Uterus (tissue), 4 donors: ENCODE measurements around the gene PABPC1L. TPM values are rescaled to one million over a fixed set of nuclear protein-coding genes. Genes with fewer than 3 reads are reported as not detected.

ENCODE experiments used
- DNase-seq, 2 donors: peaks; one replicate each; pipeline ENCODE4 v3.0.0-alpha.2; 2019 to 2020
- H3K27ac ChIP-seq, 2 donors: fragments of 200-600 bp; sonication (generic); 1 replicate in 1 of 2; 2 replicates in 1 of 2; pipeline ENCODE4 v1.5.1; 2016 to 2018
- H3K27me3 ChIP-seq, 2 donors: fragments of 200-600 bp; sonication (generic); one replicate each; pipeline ENCODE4 v1.5.1; 2018 to 2019; ENCODE audit warnings: control low read depth in 1 of 2
- H3K36me3 ChIP-seq, 2 donors: fragments of 200-600 bp; sonication (generic); one replicate each; pipeline ENCODE4 v1.5.1; 2019; ENCODE audit warnings: control low read depth in 1 of 2
- H3K4me1 ChIP-seq, 2 donors: fragments of 200-600 bp; sonication (generic); one replicate each; pipeline ENCODE4 v1.5.1; 2018 to 2019; ENCODE audit warnings: control low read depth in 1 of 2
- H3K4me3 ChIP-seq, 2 donors: fragments of 200-600 bp; sonication (generic); 1 replicate in 1 of 2; 2 replicates in 1 of 2; pipeline ENCODE4 v1.5.1; 2018 to 2019; ENCODE audit warnings: mild to moderate bottlenecking in 1 of 2
- H3K9me3 ChIP-seq, 2 donors: fragments of 200-600 bp; sonication (generic); one replicate each; pipeline ENCODE4 v1.5.1; 2019; ENCODE audit warnings: control low read depth in 1 of 2
- POLR2A ChIP-seq, 2 donors: fragments of 450-650 bp; IDR thresholded peaks; one replicate each; pipeline ENCODE4 v1.6.1; 2016; ENCODE audit warnings: antibody characterized with exemption in 2 of 2, mild to moderate bottlenecking in 1 of 2, moderate library complexity in 1 of 2
- intact Hi-C: fragments of 100-400 bp; cut with DNase I; formaldehyde crosslinking; loops from one replicate; pipeline ENCODE4 v1.15.1; 2023; ENCODE audit warnings: low total_unique reads
- total RNA-seq, 4 donors: library from RNA; depleted of rRNA in 3 of 4; stranded (reverse); fragments of >200 nt in 3 of 4; gene quantifications; one replicate each; pipeline versions ENCODE4 v1.1.0 to v1.2.4, GENCODE V29; 2014 to 2023
- TF ChIP-seq, protein P1 (sequence below), 4 experiments: fragments of 200-600 bp in 2 of 4; fragments of 450-650 bp in 2 of 4; sonication (generic) in 2 of 4; IDR thresholded peaks; one replicate each; pipeline ENCODE4 v1.5.1; 2016 to 2019; ENCODE audit warnings: antibody characterized with exemption in 4 of 4, mild to moderate bottlenecking in 2 of 4, moderate library complexity in 1 of 4
- donor health status: DM: yes; HTN: yes; CAD: no.

PABPC1L gene
- total RNA-seq, 4 donors from 2014 or later: 0.59 to 17.3 (median 12.9) TPM; not detected in 1

DNA sequence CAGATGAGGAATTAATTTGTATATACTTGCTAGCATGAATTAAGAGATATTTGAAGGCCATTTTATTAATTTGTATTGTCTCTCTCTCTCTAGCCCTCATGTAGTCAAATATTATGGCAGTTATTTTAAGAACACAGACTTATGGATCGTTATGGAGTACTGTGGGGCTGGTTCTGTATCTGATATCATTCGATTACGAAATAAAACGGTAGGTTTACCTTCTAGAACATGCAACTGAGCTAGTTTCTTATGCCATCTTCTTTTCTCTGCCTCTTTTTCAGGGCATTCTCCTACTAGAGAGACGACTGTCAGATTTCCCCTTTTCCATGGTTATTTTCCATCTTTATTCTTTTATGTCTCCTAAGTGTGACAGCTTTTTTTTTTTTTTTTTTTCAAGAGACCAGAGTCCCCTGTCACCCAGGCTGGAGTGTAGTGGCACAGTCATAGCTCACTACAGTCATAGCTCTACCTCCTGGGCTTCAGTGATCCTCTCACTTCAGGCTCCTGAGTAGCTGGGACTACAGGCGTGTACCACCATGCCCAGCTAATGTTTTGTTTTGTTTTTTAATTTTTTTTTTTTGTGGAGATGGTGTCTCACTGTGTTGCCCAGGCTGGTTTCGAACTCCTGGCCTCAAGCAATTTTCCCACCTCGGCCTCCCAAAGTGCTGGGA is 72.0 kb downstream of the PABPC1L start:
- Histone ChIP-seq H3K27ac (no peak overlapping the region), H3K4me3 (no peak overlapping the region), H3K9me3 (no peaks in the 10 kb centered on the region), H3K4me1 (no peaks in the 10 kb centered on the region), H3K27me3 (no peaks in the 10 kb centered on the region), H3K36me3 (peaks cover 0 to 1% of the 10 kb centered on the region in 2 donors)
- DNase-seq: no peak
- TF ChIP-seq POLR2A (IDR thresholded peaks at IDR 0.05): no peak
- intact Hi-C loops: no loop called here

DNA sequence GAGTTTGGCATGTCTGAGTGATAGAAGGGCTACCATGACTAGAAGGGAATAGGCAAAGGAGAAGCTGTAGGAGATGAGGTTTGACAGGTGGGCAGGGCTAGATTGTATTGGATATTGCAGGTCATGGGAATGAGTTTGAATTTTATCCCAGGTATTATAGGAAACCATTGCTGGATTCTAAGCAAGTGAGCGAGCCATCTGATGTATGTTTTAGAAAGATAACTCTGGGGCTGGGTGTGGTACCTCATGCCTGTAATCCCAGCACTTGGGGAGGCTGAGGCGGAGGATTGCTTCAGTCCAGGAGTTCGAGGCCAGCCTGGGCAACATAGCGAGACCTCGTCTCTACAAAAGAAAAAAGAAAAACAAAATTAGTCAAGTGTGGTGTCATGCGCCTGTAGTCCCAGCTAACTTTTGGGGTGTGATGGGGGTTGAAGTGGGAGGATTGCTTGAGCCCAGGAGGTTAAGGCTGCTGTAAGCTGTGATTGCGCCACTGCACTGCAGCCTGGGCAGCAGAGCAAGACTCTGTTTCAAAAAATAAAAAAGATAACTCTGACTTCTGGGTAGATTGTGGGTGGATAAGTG is 73.3 kb downstream of the PABPC1L start:
- DNase-seq: no peak
- Histone ChIP-seq H3K4me3 (no peak overlapping the region), H3K4me1 (no peaks in the 10 kb centered on the region), H3K27ac (no peak overlapping the region), H3K36me3 (peaks cover 0 to 2% of the 10 kb centered on the region in 2 donors), H3K27me3 (no peaks in the 10 kb centered on the region), H3K9me3 (no peaks in the 10 kb centered on the region)
- intact Hi-C loops: no loop called here
- TF ChIP-seq, protein P1, sequence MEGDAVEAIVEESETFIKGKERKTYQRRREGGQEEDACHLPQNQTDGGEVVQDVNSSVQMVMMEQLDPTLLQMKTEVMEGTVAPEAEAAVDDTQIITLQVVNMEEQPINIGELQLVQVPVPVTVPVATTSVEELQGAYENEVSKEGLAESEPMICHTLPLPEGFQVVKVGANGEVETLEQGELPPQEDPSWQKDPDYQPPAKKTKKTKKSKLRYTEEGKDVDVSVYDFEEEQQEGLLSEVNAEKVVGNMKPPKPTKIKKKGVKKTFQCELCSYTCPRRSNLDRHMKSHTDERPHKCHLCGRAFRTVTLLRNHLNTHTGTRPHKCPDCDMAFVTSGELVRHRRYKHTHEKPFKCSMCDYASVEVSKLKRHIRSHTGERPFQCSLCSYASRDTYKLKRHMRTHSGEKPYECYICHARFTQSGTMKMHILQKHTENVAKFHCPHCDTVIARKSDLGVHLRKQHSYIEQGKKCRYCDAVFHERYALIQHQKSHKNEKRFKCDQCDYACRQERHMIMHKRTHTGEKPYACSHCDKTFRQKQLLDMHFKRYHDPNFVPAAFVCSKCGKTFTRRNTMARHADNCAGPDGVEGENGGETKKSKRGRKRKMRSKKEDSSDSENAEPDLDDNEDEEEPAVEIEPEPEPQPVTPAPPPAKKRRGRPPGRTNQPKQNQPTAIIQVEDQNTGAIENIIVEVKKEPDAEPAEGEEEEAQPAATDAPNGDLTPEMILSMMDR (IDR thresholded peaks at IDR 0.05): no peak
- TF ChIP-seq POLR2A (IDR thresholded peaks at IDR 0.05): no peak

DNA sequence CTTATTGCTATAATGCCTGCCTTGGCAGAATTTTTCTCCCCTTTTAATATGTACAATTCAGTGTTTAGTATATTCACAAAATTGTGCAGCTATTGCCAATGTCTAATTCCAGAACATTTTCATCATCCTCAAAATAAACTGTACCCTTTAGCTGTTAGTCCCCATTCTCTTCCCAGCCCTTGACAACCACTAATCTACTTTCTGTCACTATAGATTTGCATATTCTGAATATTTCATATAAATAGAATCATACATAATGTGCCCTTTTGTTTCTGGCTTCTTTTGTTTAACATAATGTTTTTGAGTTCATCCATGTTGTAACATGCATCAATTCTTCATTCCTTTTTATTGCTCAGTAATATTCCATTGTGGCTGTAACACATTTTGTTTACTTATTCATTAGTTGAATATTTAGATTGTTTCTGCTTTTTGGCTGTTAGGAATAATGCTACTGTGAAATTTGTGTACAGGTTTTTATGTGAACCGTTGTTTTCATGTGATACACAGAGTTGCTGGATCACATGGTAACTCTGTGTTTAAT is 78.8 kb downstream of the PABPC1L start:
- Histone ChIP-seq H3K36me3 (peaks cover 0 to 2% of the 10 kb centered on the region in 2 donors), H3K27me3 (no peaks in the 10 kb centered on the region), H3K4me3 (no peak overlapping the region), H3K9me3 (no peaks in the 10 kb centered on the region), H3K27ac (no peak overlapping the region), H3K4me1 (no peaks in the 10 kb centered on the region)
- DNase-seq: no peak
- intact Hi-C loops: no loop called here
- TF ChIP-seq, protein P1 (IDR thresholded peaks at IDR 0.05): no peak
- TF ChIP-seq POLR2A (IDR thresholded peaks at IDR 0.05): no peak

Other genes with a start within 250 kb of the PABPC1L start
- gene CCN5, start 194.7 kb upstream of the PABPC1L start, total RNA-seq: 10 to 100 TPM in 3 of 4 donors, not detected in 1; 19.4 to 47.9 (median 29.7) TPM
- 1 to 10 TPM in 3 of 4 donors, under 1 TPM in 1; 0.26 to 4.4 (median 2.0) TPM for gene KCNK15, start 164.2 kb upstream of the PABPC1L start, total RNA-seq
- 1 to 10 TPM in 1 of 4 donors, under 1 TPM in 3; 0.26 to 5.3 (median 0.61) TPM for gene RIMS4, start 99.5 kb upstream of the PABPC1L start, total RNA-seq
- gene YWHAB, start 24.4 kb upstream of the PABPC1L start, total RNA-seq: 100 to 1,000 TPM in 2 of 4 donors, 10 to 100 TPM in 2; 54.3 to 131 (median 108) TPM
- 10 to 100 TPM; 11.1 to 15.6 (median 12.5) TPM for gene TOMM34, start 50.3 kb downstream of the PABPC1L start, total RNA-seq
- 10 to 100 TPM in 3 of 4 donors, 1 to 10 TPM in 1; 9.0 to 43.6 (median 29.6) TPM for gene STK4, start 56.5 kb downstream of the PABPC1L start, total RNA-seq
- gene KCNS1, start 191.1 kb downstream of the PABPC1L start, total RNA-seq: under 1 TPM in 1 of 4 donors, not detected in 3; 0.97 TPM
- not detected for gene WFDC5, start 205.1 kb downstream of the PABPC1L start, total RNA-seq
- not detected for gene WFDC12, start 214.4 kb downstream of the PABPC1L start, total RNA-seq